ENCODE data around the gene LRRC10B. TPM values are rescaled to one million over a fixed set of nuclear protein-coding genes. Genes with fewer than 3 reads are reported as not detected.

LRRC10B gene
- total RNA-seq, 1 experiment from 2014 or later, result 0.39 TPM

DNA sequence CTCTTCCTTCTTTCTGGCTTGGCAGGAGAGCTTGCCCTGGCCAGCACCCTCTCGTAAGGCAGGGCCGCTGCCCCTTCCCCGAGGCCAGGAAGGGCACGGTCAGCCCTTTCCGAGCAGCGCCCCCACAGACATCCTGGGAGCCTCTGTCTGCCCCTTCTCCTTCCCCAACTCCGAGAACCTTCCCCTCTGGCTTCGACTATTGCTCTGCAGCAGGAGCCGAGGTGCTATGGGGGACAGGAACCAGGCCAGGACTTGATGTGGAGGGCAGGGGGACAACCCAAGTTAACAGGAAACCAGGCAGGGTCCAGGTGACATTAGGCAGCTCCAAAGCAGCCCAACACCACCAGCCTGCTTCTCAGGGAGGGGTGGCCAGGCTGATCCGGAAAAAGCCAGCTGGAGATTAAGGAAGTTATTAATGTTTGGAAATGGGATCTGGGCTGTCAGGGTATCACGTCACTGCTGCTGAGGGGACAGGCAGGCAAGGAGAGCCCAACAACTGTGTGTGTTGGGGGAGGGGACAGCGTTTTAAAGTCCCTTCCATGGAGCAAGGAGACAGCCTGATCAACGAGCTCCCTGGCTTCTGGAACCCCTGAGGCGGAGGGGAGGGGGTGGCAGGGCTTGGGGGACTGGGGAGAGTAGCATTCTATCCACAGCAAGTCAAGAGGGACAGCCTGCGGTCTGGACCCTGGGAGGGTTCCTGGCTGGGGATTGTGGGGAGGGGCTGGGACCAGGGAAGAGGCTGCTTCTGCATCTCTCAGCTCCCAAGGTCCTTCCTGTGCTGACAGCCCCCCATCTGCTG, 45.0 kb downstream of the LRRC10B start:
- Mint-ChIP-seq H3K9me3 (no peaks in the 10 kb centered on the region), H3K4me3 (peak overlapping the region in 1 of 2 experiments; percentile 33; a peak in 1 of 5 replicates), H3K36me3 (ENCODE audit: insufficient read depth in 1 of 3, low read depth in 3 of 3) (no peaks in the 10 kb centered on the region; a peak in 1 of 7 replicates), H3K27ac (no peak overlapping the region), H3K4me1 (peaks cover 33 to 69% of the 10 kb centered on the region in 2 experiments), H3K27me3 (ENCODE audit: low read depth) (peaks cover 56% of the 10 kb centered on the region)
- Histone ChIP-seq H3K27ac (ENCODE audit: insufficient read length, low read depth, low read length) (no peak overlapping the region), H2BK120ac (ENCODE audit: low read depth, low read length, poor library complexity, severe bottlenecking) (no peak overlapping the region), H3K9ac (ENCODE audit: extremely low read depth, insufficient read length, low read length) (no peak overlapping the region), H4K91ac (ENCODE audit: insufficient read length, low read depth, low read length) (no peak overlapping the region), H3K18ac (ENCODE audit: insufficient read length, low read depth, low read length) (no peak overlapping the region), H2AK5ac (ENCODE audit: insufficient read length, low read length) (no peak overlapping the region), H3K79me2 (ENCODE audit: insufficient read depth, low read length) (no peaks in the 10 kb centered on the region), H3K9me3 (ENCODE audit: control insufficient read depth, low read depth, low read length) (no peaks in the 10 kb centered on the region), H3K4me2 (ENCODE audit: insufficient read depth, insufficient read length, low read length) (no peak overlapping the region), H3K27me3 (ENCODE audit: insufficient read depth, low read length) (peaks cover 5% of the 10 kb centered on the region; the same call in 1 of the 2 replicates), H3K4me1 (ENCODE audit: insufficient read depth, low read length) (no peaks in the 10 kb centered on the region; the same call in 1 of the 2 replicates), H4K8ac (replicated peaks; ENCODE audit: insufficient read length, low read depth, low read length) (no peak overlapping the region), H3K4ac (ENCODE audit: low read depth, low read length) (no peak overlapping the region), H4K20me1 (ENCODE audit: control insufficient read depth, insufficient read depth, insufficient read length) (no peaks in the 10 kb centered on the region), H3K14ac (ENCODE audit: insufficient read depth, low read length) (no peak overlapping the region), H2BK5ac (ENCODE audit: insufficient read length, low read length) (no peak overlapping the region), H2AFZ (ENCODE audit: low read length) (no peak overlapping the region), H2BK12ac (ENCODE audit: insufficient read length, low read depth, low read length) (no peak overlapping the region), H3K23me2 (ENCODE audit: insufficient read length, low read depth, low read length, poor library complexity, severe bottlenecking) (peaks cover 7% of the 10 kb centered on the region), H3T11ph (ENCODE audit: low read length) (no peak overlapping the region), H2BK20ac (ENCODE audit: low read depth, low read length, poor library complexity, severe bottlenecking) (no peak overlapping the region), H2BK15ac (ENCODE audit: low read depth, low read length) (no peak overlapping the region), H4K5ac (ENCODE audit: insufficient read length, low read depth, low read length) (no peak overlapping the region), H3K23ac (ENCODE audit: insufficient read length, low read depth, low read length) (no peak overlapping the region), H3K79me1 (ENCODE audit: insufficient read depth, low read depth, low read length, poor library complexity, severe bottlenecking) (no peaks in the 10 kb centered on the region), H3K56ac (ENCODE audit: insufficient read length, low read depth, low read length) (no peak overlapping the region)
- no CpG with 5 or more reads among the region's 15 CpGs for WGBS (ENCODE audit: extremely low coverage, insufficient read length, low lambda C conversion rate)
- TF ChIP-seq, protein P1, sequence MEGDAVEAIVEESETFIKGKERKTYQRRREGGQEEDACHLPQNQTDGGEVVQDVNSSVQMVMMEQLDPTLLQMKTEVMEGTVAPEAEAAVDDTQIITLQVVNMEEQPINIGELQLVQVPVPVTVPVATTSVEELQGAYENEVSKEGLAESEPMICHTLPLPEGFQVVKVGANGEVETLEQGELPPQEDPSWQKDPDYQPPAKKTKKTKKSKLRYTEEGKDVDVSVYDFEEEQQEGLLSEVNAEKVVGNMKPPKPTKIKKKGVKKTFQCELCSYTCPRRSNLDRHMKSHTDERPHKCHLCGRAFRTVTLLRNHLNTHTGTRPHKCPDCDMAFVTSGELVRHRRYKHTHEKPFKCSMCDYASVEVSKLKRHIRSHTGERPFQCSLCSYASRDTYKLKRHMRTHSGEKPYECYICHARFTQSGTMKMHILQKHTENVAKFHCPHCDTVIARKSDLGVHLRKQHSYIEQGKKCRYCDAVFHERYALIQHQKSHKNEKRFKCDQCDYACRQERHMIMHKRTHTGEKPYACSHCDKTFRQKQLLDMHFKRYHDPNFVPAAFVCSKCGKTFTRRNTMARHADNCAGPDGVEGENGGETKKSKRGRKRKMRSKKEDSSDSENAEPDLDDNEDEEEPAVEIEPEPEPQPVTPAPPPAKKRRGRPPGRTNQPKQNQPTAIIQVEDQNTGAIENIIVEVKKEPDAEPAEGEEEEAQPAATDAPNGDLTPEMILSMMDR (conservative IDR thresholded peaks at IDR 0.05), result no peak
- no peak for DNase-seq
